Adrenal gland (tissue), 12 donors: ENCODE data around the gene TMEM200A. TPM values are rescaled to one million over a fixed set of nuclear protein-coding genes. Genes with fewer than 3 reads are reported as not detected.

Source experiments
- DNase-seq, 7 donors: peaks; one replicate each; pipeline ENCODE4 v3.0.0-alpha.2; 2019 to 2020
- H3K27ac ChIP-seq, 5 donors: fragments of 200-600 bp; sonication (generic) in 4 of 5; 1 replicate in 3 of 5; 2 replicates in 2 of 5; pipeline versions ENCODE4 v1.5.1 to v1.8.0; 2016 to 2020; ENCODE audit warnings: mild to moderate bottlenecking in 1 of 5
- H3K27me3 ChIP-seq: fragments of 200-600 bp; 2 replicates; pipeline ENCODE4 v1.8.0; 2021
- H3K36me3 ChIP-seq, 2 donors: fragments of 200-600 bp; replicated peaks in 1 of 2; 1 replicate in 1 of 2; 2 replicates in 1 of 2; pipeline versions ENCODE4 v1.5.1 to v1.8.0; 2018 to 2022
- H3K4me1 ChIP-seq, 2 donors: fragments of 200-600 bp; replicated peaks in 1 of 2; 1 replicate in 1 of 2; 2 replicates in 1 of 2; pipeline versions ENCODE4 v1.5.1 to v1.8.0; 2018 to 2021
- H3K4me3 ChIP-seq, 4 donors: fragments of 200-600 bp; sonication (generic) in 3 of 4; one replicate each; pipeline ENCODE4 v1.5.1; 2016 to 2018
- H3K9me3 ChIP-seq, 3 donors: fragments of 200-600 bp; sonication (generic) in 1 of 3; replicated peaks in 1 of 3; 1 replicate in 2 of 3; 2 replicates in 1 of 3; pipeline versions ENCODE4 v1.5.1 to v1.8.0; 2016 to 2021
- CTCF ChIP-seq, 6 experiments: fragments of 450-650 bp in 4 of 6; fragments of 200-600 bp in 2 of 6; sonication (generic) in 1 of 6; IDR thresholded peaks; 1 replicate in 5 of 6; 2 replicates in 1 of 6; pipeline versions ENCODE4 v1.5.1 to v1.8.0; 2016 to 2021; ENCODE audit warnings: antibody characterized with exemption in 6 of 6, mild to moderate bottlenecking in 2 of 6, moderate library complexity in 1 of 6
- POLR2A ChIP-seq, 2 donors: fragments of 450-650 bp; IDR thresholded peaks; one replicate each; pipeline ENCODE4 v1.6.1; 2017; ENCODE audit warnings: antibody characterized with exemption in 2 of 2, mild to moderate bottlenecking in 2 of 2, moderate library complexity in 1 of 2
- WGBS, 4 donors: extraction: QIAGEN DNeasy Blood & Tissue Kit in 2 of 4; methylation state at CpG; one replicate each; pipeline versions ENCODE4 v1.1.5 to v1.1.7; 2013 to 2017; 5-methylcytosine and 5-hydroxymethylcytosine counted together
- intact Hi-C, 2 donors: fragments of 100-400 bp; cut with DNase I; formaldehyde crosslinking; loops; one replicate each; pipeline versions ENCODE4 v1.14.1 to v1.15.0; 2022 to 2023
- polyA plus RNA-seq, 3 donors: library from polyadenylated mRNA; stranded (reverse); fragments of 200-250 nt in 2 of 3; fragments of 350-450 nt in 1 of 3; fragmentation: Illumina TruSeq in 1 of 3; extraction: RNeasy Lipid Tissue Mini Kit (QIAGEN cat#74804) in 1 of 3; gene quantifications; one replicate each; pipeline ENCODE4 v1.2.3, GENCODE V29; 2013 to 2014
- total RNA-seq, 9 donors: library from RNA; depleted of rRNA in 4 of 9; stranded (reverse); fragments of >200 nt in 4 of 9; fragments of 120-200 nt in 1 of 9; fragmentation: NEBNext Ultra II Directional in 1 of 9; extraction: Animal tissue kit (Norgen Biotek cat#: 25700) in 1 of 9; gene quantifications; one replicate each; pipeline versions ENCODE4 v1.1.0 to v1.2.4, GENCODE V29; 2013 to 2023
- donor health status: healthy with polysubstance abuse.
- donor health status: Bipolar disorder and iron deficiency.
- donor health status: DM: yes; HTN: yes; CAD: no.
- donor health status: DM: no; HTN: no; CAD: no.
- donor health status: DM: no; HTN: no; CAD: no.
- donor health status: DM: yes; HTN: yes; CAD: no.

TMEM200A gene
- total and polyA plus RNA-seq, 12 donors: 1.9 to 87.7 (median 30.2) TPM

GRCh38 chr6:130424710-130425109 is 58.9 kb downstream of the TMEM200A start:
- no peak for DNase-seq
- H3K27ac ChIP-seq: no peak overlapping the region
- TF ChIP-seq CTCF (IDR thresholded peaks at IDR 0.05) (no peak), POLR2A (IDR thresholded peaks at IDR 0.05) (no peak)
- H3K9me3 ChIP-seq: no peaks in the 10 kb centered on the region
- H3K36me3 ChIP-seq: no peaks in the 10 kb centered on the region
- no peaks in the 10 kb centered on the region for H3K27me3 ChIP-seq
- intact Hi-C loops: no loop called here
- H3K4me3 ChIP-seq: no peak overlapping the region
- WGBS, 4 donors: 49 to 60% (median 54%) methylated on average over 2 of the region's 2 CpGs
- H3K4me1 ChIP-seq: no peaks in the 10 kb centered on the region

- no peaks in the 10 kb centered on the region for H3K36me3 ChIP-seq
- H3K27ac ChIP-seq: no peak overlapping the region
- no peaks in the 10 kb centered on the region for H3K9me3 ChIP-seq
- H3K27me3 ChIP-seq: no peaks in the 10 kb centered on the region
- no peak for DNase-seq
- 91 to 100% (median 95%) methylated on average over 1 of the region's 1 CpG for WGBS, 4 donors
- H3K4me3 ChIP-seq: no peak overlapping the region
- TF ChIP-seq CTCF (IDR thresholded peaks at IDR 0.05) (no peak), POLR2A (IDR thresholded peaks at IDR 0.05) (no peak)
- intact Hi-C loops: no loop called here
- H3K4me1 ChIP-seq: no peaks in the 10 kb centered on the region
These were observed 59.7 kb downstream of the TMEM200A start for GRCh38 chr6:130425537-130425936.

GRCh38 chr6:130426066-130426721 is 60.4 kb downstream of the TMEM200A start:
- intact Hi-C loops: no loop called here
- no peak overlapping the region for H3K27ac ChIP-seq
- peak in 1 of 7 donors; percentile 16 for DNase-seq
- WGBS, 4 donors: 57 to 70% (median 60%) methylated on average over 7 of the region's 7 CpGs
- no peaks in the 10 kb centered on the region for H3K9me3 ChIP-seq
- H3K4me3 ChIP-seq: no peak overlapping the region
- H3K27me3 ChIP-seq: no peaks in the 10 kb centered on the region
- no peaks in the 10 kb centered on the region for H3K36me3 ChIP-seq
- no peak for TF ChIP-seq POLR2A (IDR thresholded peaks at IDR 0.05)
- no peak for TF ChIP-seq CTCF (IDR thresholded peaks at IDR 0.05)
- no peaks in the 10 kb centered on the region for H3K4me1 ChIP-seq

GRCh38 chr6:130431346-130431852 is 65.6 kb downstream of the TMEM200A start:
- Histone ChIP-seq H3K4me1 (no peaks in the 10 kb centered on the region), H3K27ac (no peak overlapping the region), H3K36me3 (no peaks in the 10 kb centered on the region), H3K9me3 (no peaks in the 10 kb centered on the region), H3K4me3 (no peak overlapping the region), H3K27me3 (no peaks in the 10 kb centered on the region)
- intact Hi-C loops: no loop called here
- TF ChIP-seq CTCF (IDR thresholded peaks at IDR 0.05): no peak
- TF ChIP-seq POLR2A (IDR thresholded peaks at IDR 0.05): no peak
- DNase-seq: no peak
- WGBS, 4 donors: 62 to 79% (median 72%) methylated on average over 4 of the region's 4 CpGs
